GM12864 (cell line): ENCODE measurements around the gene ACVR1B.

Source experiments
- DNase-seq: peaks from one replicate; pipeline ENCODE4 v3.0.0-alpha.2; 2011; ENCODE audit warnings: low read depth
- H3K4me3 ChIP-seq: 2 replicates; pipeline ENCODE4 v1.5.1; 2011; ENCODE audit warnings: mild to moderate bottlenecking, low read depth, low read length, control low read depth
- TF ChIP-seq, protein P1 (sequence below): IDR thresholded peaks from 2 replicates; pipeline ENCODE4 v1.5.1; 2011; ENCODE audit warnings: low read depth, mild to moderate bottlenecking, moderate library complexity, low read length, control low read depth, inconsistent platforms; ENCODE audit errors: missing control alignments

Gene ACVR1B

GRCh38 chr12:51960890-51961289 is 9.4 kb downstream of the ACVR1B start:
- no peak for DNase-seq
- no peak overlapping the region for H3K4me3 ChIP-seq
- TF ChIP-seq, protein P1, sequence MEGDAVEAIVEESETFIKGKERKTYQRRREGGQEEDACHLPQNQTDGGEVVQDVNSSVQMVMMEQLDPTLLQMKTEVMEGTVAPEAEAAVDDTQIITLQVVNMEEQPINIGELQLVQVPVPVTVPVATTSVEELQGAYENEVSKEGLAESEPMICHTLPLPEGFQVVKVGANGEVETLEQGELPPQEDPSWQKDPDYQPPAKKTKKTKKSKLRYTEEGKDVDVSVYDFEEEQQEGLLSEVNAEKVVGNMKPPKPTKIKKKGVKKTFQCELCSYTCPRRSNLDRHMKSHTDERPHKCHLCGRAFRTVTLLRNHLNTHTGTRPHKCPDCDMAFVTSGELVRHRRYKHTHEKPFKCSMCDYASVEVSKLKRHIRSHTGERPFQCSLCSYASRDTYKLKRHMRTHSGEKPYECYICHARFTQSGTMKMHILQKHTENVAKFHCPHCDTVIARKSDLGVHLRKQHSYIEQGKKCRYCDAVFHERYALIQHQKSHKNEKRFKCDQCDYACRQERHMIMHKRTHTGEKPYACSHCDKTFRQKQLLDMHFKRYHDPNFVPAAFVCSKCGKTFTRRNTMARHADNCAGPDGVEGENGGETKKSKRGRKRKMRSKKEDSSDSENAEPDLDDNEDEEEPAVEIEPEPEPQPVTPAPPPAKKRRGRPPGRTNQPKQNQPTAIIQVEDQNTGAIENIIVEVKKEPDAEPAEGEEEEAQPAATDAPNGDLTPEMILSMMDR = no peak

GRCh38 chr12:51961834-51962233 is 10.3 kb downstream of the ACVR1B start:
- TF ChIP-seq, protein P1 = no peak
- no peak overlapping the region for H3K4me3 ChIP-seq
- no peak for DNase-seq

- no peak for DNase-seq
- TF ChIP-seq, protein P1 = no peak
- no peak overlapping the region for H3K4me3 ChIP-seq
These were observed 11.2 kb downstream of the ACVR1B start for GRCh38 chr12:51962737-51963136.

DNA sequence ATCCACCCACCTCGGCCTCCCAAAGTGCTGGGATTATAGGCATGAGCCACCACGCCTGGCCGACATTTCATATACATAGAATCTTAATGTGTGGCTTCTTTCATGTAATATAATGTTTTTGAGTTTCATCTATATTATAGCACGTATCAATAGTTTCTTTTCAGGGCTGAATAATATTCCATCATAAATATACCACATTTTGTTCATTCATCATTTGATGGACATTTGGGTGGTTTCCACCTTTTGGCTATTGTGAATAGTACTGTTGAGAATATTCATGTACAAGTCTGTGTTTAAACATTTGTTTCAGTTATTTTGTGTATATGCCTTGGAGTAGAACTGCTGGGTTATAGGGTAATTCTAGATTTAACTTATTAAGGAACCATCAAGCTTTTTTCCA is 12.0 kb downstream of the ACVR1B start:
- no peak overlapping the region for H3K4me3 ChIP-seq
- TF ChIP-seq, protein P1 = no peak
- no peak for DNase-seq

- no peak for DNase-seq
- H3K4me3 ChIP-seq = no peak overlapping the region
- TF ChIP-seq, protein P1 = no peak
These were observed 18.1 kb downstream of the ACVR1B start for GRCh38 chr12:51969643-51970042.

DNA sequence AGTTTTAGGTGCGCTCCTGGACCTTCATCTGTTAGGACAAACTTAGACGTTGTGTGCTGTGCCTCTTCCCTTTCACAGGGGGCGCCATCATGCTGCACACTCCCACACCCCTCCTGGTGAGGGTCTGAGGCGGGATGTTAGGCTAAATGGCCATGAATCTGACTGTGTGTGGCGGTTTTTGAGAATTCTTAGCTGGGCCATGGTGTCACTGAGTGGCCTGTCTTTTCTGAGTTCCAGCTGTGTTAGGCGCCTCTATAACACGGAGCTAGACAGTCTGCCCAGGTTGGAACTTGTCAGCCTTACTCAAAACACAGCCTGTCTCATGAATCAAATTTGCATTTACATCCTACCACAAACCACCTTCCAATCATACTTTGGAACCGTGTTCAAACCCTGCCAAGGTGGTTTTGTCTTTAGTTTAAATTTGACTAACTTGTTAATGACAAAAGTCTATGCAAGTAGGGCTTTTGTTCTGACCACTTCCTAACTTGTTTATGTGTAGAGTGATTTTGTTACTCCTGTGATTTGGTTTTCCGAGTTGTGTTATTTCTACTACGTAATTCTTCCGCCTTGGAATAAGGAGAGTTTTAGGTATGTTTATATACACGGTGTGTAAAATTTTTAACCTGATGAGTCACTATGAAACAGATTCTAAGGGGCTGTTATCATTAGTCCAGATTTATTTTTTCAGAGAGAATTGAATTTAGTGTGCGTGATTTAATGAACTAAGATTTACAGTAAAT is 19.6 kb downstream of the ACVR1B start:
- H3K4me3 ChIP-seq = no peak overlapping the region
- TF ChIP-seq, protein P1 = peak; percentile 69
- DNase-seq = peak; percentile 78
